Activated CD4-positive, alpha-beta T cell treated with anti-CD3 and anti-CD28 coated beads, Interleukin-10, Interleukin-2, amounts not matched to agents 100 ng/mL and 50 ng/mL, durations not matched to agents 16 hours and 8 hours (primary cell): Measurements from ENCODE around the gene PPA1.
"Not testable (repeated sequence)": the region's sequence is repeated elsewhere in the genome, so short reads cannot be mapped to it uniquely, and the experiment has no call there.

Experiments used
- DNase-seq: peaks from one replicate; pipeline ENCODE4 v3.0.0-alpha.2; 2020

The PPA1 gene

GRCh38 chr10:70254778-70255328 is 21.6 kb upstream of the PPA1 start:
- DNase-seq, result no peak

GRCh38 chr10:70253878-70254765 is 20.9 kb upstream of the PPA1 start:
- DNase-seq, result no peak

- DNase-seq, result no peak
Measured at GRCh38 chr10:70250961-70251680, 17.9 kb upstream of the PPA1 start.

GRCh38 chr10:70247360-70247759 is 14.1 kb upstream of the PPA1 start:
- no peak for DNase-seq

GRCh38 chr10:70241081-70241480 is 7.9 kb upstream of the PPA1 start:
- DNase-seq, result no peak

- DNase-seq, result not testable (repeated sequence)
Measured at GRCh38 chr10:70239986-70240385, 6.8 kb upstream of the PPA1 start.

- not testable (repeated sequence) for DNase-seq
Measured at GRCh38 chr10:70239077-70239976, 6.1 kb upstream of the PPA1 start.

GRCh38 chr10:70237958-70238536 is 4.8 kb upstream of the PPA1 start:
- not testable (repeated sequence) for DNase-seq

DNA sequence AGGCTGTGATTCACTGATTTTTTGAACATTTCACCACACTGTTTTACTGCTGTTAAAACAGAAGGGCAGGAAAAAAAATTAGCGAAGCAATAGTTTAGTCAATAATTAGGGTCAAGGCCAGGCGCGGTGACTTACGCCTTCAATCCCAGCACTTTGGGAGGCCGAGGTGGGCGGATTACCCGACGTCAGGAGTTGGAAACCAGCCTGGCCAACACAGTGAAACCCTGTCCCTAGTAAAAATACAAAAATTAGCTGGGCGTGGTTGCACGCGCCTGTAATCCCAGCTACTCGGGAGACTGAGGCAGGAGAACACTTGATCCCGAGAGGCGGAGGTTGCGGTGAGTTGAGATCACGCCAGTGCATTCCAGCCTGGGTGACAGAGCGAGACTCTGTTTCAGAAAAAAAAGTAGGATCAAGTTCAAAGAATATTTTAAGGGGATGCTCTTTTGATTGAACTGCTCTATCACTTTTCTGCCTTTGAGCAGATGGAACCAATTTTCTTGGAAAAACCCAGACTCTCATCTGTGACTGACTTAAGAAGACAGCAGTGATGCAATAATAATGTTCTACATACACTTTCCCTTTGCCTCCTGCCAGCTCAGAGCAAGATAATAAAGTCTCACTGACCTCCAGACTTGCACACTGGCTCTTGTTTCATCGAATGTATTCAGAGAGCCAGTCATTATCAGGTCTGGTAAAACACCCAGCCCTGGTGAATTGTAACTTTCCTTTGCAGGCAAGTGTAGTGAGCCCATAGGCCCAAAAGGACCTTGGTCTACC is 1.6 kb upstream of the PPA1 start:
- peak; percentile 36 for DNase-seq

DNA sequence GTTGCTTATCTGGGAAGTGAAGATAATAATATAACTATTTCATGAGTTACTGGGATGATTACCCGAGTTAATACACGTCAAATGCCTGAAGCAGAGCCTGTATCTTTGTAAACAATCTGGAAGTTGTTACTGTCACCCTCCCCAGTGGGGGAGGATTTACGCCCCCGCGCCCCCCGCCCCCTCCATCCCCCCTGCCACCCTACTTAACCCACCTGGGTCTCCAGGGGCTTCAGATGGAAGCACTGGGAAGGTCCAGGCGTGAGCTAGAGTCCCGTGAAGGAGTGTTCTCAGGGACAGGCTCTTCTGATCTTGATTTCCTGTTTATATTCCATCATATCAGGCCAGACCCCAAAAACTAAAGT is 691 bp upstream of the PPA1 start:
- no peak for DNase-seq

- DNase-seq, result peak; percentile 19
Measured at GRCh38 chr10:70232859-70233108, 445 bp downstream of the PPA1 start.

DNA sequence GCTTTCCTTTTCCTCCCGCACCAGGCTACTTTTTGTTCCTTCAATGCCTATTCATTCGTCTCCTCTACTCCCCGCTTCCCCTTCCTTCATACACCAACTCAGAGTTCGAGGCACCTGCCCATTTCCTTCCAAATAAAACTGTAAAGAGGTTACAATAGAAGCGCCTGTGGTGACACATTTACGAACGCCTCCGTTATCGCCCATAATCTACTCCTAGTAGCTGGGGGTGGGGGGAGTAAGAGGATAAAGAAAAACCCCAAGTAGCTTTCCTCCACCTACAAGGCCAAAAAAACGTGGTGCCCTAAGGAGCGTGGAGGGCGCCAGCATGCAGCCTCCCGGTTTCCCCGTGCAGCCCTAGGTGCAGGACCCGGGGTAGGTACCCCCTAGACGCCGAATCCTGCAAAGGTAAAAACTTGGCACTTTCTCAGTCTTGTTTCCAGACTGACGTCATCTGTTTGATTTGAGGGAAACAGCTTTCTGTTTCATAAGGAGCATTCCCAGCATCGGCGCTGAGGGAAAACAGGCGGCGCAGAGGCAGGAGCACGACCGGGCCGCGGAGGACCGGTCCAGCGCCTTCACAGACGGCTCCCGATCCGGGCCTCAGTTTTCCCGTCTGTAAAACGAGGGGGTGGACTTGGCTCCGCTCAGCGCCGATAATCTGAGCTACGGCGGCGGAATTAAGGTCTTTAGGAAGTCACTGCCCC is 922 bp downstream of the PPA1 start:
- peak; percentile 73 for DNase-seq

DNA sequence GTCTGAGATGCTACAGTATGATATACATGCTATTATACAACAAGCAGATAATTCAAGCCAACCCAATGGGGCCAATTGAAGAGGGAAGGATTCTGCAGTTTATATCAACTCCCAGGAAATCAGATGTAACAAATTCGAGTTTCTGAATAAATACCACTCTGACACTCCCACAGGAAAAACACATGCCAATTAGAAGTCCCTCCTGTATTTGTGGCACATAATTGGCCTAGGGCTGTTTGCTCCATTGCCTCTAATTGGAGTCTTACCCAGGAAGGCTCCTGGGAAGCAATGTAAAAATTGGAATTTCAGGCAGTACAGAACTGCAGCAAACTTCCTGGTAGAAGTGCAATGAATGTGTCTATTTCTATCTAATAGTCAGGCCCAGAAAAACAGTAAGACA is 4.7 kb downstream of the PPA1 start:
- DNase-seq, result no peak

GRCh38 chr10:70227548-70228320 is 5.5 kb downstream of the PPA1 start:
- DNase-seq, result peak; percentile 51

- no peak for DNase-seq
Measured at GRCh38 chr10:70223728-70224127, 9.5 kb downstream of the PPA1 start.

GRCh38 chr10:70222811-70223447 is 10.3 kb downstream of the PPA1 start:
- DNase-seq, result not testable (repeated sequence)

GRCh38 chr10:70222340-70222794 is 10.9 kb downstream of the PPA1 start:
- DNase-seq, result peak; percentile 41

DNA sequence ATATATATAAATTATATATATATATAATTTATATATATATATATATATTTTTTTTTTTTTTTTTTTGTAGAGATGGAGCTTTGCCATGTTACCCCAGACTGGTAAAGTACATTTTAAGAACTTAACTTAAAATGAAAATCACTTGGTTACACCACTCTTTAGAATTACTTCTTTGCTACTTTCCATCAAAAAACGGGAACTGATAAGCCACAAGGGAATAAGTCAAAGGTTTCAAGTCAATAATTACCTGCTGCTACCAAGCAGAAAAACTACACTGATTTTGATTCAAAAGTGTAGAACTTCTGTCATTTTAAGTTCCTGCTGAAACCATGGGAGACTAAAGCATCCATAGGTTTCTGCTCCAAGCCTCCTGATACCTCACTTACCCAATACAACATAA is 12.2 kb downstream of the PPA1 start:
- no peak for DNase-seq

GRCh38 chr10:70212879-70213278 is 20.4 kb downstream of the PPA1 start:
- DNase-seq, result no peak

DNA sequence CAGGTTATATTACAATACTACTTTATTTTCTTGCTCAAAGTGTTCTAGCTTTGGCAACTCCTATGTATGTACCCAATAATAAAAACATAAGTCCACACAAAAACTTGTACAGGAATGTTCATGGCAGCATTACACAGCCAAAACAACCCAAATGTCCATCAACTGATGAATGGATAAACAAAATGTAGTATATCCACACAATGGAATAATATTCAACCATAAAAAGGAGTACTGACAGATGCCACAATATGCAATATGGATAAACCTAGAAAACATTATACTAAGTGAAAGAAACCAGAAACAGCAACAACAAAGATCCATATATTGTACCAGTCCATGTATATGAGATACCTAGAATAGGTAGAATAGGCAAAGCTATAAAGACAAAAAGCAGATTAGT is 21.0 kb downstream of the PPA1 start:
- no peak for DNase-seq
